Occipital lobe (tissue), 3 donors: ENCODE results near the gene GOLGA3. TPM values are rescaled to one million over a fixed set of nuclear protein-coding genes. Genes with fewer than 3 reads are reported as not detected.

ENCODE experiments used
- DNase-seq: peaks from one replicate; lab custom pipeline; 2025; lab: John Stamatoyannopoulos, UW
- small RNA-seq: library from RNA; depleted of rRNA; stranded (forward); fragments of <200 nt; gene quantifications from one replicate; pipeline ENCODE3, GENCODE V24; 2014
- total RNA-seq: library from RNA; depleted of rRNA; stranded (reverse); fragments of >200 nt; gene quantifications from one replicate; pipeline ENCODE4 v1.2.3, GENCODE V29; 2014

Gene GOLGA3
- total RNA-seq, 1 donor from 2014 or later = 59.3 TPM

- no peak for DNase-seq
Measured at GRCh38 chr12:132720606-132721345, 107.9 kb downstream of the GOLGA3 start.

DNA sequence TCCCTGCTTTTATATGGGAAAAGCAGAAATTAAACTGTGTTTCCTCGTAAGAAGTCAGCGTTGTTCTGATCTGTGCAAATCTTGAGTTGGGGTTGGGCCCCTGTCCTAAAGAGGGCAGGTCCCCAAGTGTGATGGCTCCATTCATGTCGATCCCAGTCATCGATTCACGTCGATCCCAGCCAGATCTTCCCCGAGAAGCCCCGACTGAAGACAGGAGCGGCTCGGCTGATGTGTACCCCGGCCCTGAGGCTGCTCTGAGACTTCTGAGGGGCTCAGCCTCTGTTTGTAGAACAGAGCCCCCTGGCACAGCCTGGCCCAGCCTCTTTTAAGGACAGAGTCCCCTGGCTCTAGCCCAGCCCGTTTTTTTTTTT, 108.7 kb downstream of the GOLGA3 start:
- DNase-seq = no peak

- no peak for DNase-seq
Measured at GRCh38 chr12:132719141-132719953, 109.3 kb downstream of the GOLGA3 start.

Small RNAs within 50 kb of the gene (small RNA-seq; reads per million reads assigned to genes)
- not detected for gene RNA5SP379

Other genes starting within 250 kb of the GOLGA3 start
- gene LRCOL1, start 218.3 kb downstream of the GOLGA3 start, total RNA-seq = not detected
- gene P2RX2, start 210.1 kb downstream of the GOLGA3 start, total RNA-seq = not detected
- 36.5 TPM for gene POLE, start 141.5 kb downstream of the GOLGA3 start, total RNA-seq
- 12.2 TPM for gene PXMP2, start 141.3 kb downstream of the GOLGA3 start, total RNA-seq
- gene PGAM5, start 118.0 kb downstream of the GOLGA3 start, total RNA-seq = 32.3 TPM
- gene ANKLE2, start 67.0 kb downstream of the GOLGA3 start, total RNA-seq = 46.2 TPM
- 29.6 TPM for gene CHFR, start 58.7 kb upstream of the GOLGA3 start, total RNA-seq
- gene ZNF605, start 127.4 kb upstream of the GOLGA3 start, total RNA-seq = 24.0 TPM
- gene ZNF26, start 157.5 kb upstream of the GOLGA3 start, total RNA-seq = 17.8 TPM
- 152 TPM for gene ZNF84, start 208.6 kb upstream of the GOLGA3 start, total RNA-seq